Globus pallidus (tissue), 1 donor: ENCODE measurements around the gene POLD2.

ENCODE experiments used
- DNase-seq: peaks from one replicate; pipeline ENCODE4 v3.0.0-alpha.2; 2015; ENCODE audit warnings: low spot score

The POLD2 gene

GRCh38 chr7:44152971-44153947 lies 29.9 kb upstream of the POLD2 start:
- no peak for DNase-seq

DNA sequence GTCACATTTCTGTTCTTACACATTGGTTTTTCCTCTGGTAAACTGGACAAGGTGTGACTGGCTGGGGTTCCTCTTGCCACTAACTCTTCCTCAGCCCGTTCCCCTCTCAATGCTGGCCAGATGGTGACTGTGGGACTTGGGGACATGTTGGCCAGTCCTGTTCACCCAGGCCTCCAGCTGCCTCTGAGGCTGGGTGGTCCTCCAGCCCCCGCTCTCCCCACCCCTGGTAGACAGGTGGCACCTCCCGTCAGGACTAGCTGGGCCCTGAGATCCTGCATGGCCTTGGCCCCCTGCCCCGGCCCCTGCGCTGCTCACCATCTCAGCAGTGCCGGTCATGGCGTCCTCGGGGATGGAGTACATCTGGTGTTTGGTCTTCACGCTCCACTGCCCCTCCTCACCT lies 28.6 kb upstream of the POLD2 start:
- DNase-seq: no peak

- no peak for DNase-seq
These were observed 27.9 kb upstream of the POLD2 start for GRCh38 chr7:44150966-44151941.

GRCh38 chr7:44150466-44150832 lies 27.1 kb upstream of the POLD2 start:
- DNase-seq: no peak

DNA sequence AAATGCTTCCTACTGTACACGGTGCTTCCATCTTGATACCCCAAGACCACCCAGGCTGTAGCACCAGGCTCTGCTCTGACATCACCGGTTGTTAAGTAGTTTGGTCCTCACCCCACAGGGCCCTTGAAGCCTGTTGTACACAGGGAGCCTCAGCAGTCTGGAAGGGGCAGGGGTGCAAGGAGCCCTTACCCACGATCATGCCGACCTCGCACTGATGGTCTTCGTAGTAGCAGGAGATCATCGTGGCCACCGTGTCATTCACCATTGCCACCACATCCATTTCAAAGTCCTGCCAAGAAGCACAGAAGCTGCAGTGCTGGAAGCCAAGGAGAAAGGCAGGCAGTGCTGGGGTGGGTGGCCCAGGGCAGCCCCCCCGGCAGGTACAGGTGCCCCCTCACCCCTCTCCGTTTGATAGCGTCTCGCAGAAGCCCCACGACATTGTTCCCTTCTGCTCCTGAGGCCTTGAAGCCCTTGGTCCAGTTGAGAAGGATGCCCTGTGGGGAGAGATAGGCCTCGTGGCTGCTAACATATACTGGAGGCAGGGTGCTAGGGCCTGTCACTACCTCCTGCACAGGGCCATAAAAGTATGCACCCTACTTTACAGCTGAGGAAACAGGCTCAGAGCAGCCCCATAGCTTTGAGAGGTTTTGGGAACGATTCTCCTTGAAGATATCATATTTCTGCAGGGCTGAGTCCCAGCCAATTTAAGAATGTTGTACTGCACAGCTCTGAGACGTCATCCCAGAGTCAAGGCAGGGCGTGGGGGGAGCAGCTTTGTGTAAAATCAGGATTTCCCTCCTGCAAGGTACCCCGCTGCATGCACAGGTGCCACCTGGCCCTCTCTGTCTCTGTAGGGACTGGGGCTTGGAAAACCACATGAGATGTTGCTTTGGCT lies 26.5 kb upstream of the POLD2 start:
- no peak for DNase-seq

GRCh38 chr7:44148961-44149536 lies 25.7 kb upstream of the POLD2 start:
- no peak for DNase-seq

GRCh38 chr7:44148166-44148565 lies 24.8 kb upstream of the POLD2 start:
- no peak for DNase-seq

GRCh38 chr7:44147026-44147991 lies 24.0 kb upstream of the POLD2 start:
- peak; percentile 38 for DNase-seq

DNA sequence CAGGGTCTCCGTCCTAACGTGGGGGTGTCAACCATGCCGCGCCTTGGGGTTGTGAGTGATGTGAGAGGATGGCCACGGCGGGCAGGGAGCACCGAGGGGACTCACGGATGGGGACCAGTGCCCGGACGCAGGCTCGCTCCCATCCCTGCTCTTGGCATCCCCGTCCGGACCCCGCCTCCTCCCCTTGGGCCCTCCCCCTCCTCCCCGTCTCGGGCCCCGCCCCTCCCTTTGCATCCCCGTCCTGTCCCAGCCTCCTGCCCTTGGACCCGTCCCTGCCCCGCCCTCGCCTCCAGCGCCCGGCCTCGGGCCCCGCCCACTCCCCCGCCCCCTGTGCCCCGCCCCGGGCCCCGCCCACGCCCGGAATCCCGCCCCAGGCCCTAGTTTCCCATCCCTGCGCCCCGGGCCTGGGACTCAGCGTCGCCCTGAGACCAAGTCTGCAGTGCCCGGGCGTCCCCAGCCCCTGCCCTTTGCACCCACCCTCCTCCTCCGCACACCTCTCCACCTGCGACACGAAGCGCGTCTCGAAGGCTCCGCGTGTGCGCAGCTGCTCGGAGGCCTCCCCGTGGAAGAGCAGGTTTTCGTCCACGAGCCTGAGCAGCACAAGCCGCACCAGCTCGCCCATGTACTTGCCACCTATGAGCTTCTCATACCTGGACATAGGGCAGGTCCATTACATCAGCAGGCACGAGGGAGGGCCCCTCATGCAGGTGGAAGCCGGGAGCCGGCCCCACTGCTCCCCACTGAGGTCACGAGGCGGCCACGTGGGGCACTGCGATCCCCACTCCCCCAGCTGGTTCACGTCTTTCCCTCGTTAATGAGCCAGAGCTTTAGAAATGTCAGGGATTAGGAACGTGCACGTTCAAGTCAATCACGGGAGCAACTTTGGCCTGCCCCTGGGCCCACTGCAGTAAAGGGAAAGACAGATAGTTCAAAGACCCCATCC lies 22.9 kb upstream of the POLD2 start:
- DNase-seq: peak; percentile 73

GRCh38 chr7:44145479-44145968 lies 22.2 kb upstream of the POLD2 start:
- no peak for DNase-seq

GRCh38 chr7:44144968-44145478 lies 21.7 kb upstream of the POLD2 start:
- DNase-seq: no peak

DNA sequence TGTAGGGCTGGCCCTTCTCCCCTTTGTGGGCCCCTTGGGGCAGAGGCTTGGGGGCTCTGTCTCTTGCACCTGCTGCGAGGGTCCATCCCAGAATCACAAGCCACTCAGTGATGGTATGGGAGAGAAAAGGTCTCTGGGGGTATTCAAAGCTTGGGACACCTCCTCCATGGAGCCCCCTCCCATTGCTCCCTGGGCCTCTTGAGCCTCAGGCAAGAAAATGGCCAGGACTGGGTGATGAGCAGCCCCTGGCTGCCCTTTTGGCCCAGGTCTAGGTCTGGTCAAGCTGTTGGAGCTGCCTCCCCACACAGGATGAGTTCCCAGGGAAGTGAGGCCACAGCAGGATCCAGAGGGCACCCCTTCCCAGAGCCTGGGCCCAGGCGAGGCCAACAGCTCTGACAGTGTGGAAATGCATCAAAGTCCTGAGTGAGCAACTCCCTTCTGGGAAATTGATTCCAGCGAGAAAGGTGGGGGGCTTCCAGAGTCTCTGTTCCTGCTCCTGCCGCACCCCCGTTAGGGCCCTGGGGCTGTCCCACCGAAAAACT lies 21.1 kb upstream of the POLD2 start:
- no peak for DNase-seq

DNA sequence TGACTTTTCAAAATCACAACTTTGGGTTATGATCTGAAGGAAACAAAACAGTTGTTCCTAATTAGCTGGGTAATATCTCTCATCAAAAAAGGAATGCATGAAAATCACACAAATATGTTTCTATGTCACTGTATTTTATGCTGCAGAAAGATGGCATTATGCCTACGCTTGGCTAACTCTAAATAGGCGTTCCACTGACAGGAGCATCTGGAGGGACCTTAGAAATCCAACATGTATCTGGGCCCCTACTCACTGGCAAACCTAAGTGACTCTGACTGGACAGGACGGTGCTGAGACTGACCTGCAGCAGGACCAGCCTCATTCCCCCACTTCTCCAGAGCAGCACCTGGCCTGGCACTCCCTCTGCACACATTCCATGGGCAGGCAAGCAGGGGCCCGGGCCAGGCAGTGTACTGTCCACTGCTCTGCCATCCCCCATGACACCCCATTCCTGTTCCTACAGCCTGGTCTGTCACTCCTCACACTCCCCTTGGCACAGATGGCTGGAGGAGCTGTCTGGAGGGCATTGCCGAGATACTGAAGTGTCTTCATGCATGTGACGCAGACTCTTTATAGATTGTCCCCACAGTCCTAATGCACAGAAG lies 20.4 kb upstream of the POLD2 start:
- no peak for DNase-seq

DNA sequence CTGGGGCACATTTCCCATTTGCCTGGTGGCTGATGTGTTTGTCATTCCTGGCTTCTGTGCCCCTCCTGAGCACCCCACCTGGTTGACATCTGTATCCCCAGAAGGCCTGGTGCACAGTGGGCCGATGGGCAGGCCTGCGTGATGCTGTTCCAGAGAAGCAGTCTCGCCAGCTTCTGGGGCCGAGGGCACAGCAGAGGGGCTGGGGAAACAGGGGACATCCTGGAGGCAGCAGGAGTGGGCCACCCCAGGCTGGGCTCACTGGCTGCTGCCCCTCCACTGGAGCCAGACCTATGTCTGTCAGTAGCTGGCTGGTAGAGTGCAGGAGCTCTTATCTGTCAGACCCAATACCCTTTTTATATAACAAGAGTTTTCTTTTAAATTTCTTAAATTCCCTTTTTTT lies 18.7 kb upstream of the POLD2 start:
- no peak for DNase-seq

- no peak for DNase-seq
These were observed 18.0 kb upstream of the POLD2 start, which contains the start of gene MYL7 for GRCh38 chr7:44141221-44141850. MYL7 (minus strand) TSS chr7:44141332; CDS start chr7:44141305, 27 bp downstream.

- no peak for DNase-seq
These were observed 17.0 kb upstream of the POLD2 start for GRCh38 chr7:44140341-44140740.

- no peak for DNase-seq
These were observed 16.1 kb upstream of the POLD2 start for GRCh38 chr7:44139311-44140010.
